Uterus (tissue), 2 donors: ENCODE data around the gene ISOC2.

Source experiments
- CTCF ChIP-seq, 4 experiments: fragments of 200-600 bp in 2 of 4; fragments of 450-650 bp in 2 of 4; sonication (generic) in 2 of 4; IDR thresholded peaks; one replicate each; pipeline ENCODE4 v1.5.1; 2016 to 2019; ENCODE audit warnings: antibody characterized with exemption in 4 of 4, mild to moderate bottlenecking in 2 of 4, moderate library complexity in 1 of 4
- POLR2A ChIP-seq, 2 donors: fragments of 450-650 bp; IDR thresholded peaks; one replicate each; pipeline ENCODE4 v1.6.1; 2016; ENCODE audit warnings: antibody characterized with exemption in 2 of 2, mild to moderate bottlenecking in 1 of 2, moderate library complexity in 1 of 2

- no peak for TF ChIP-seq POLR2A (IDR thresholded peaks at IDR 0.05)
- TF ChIP-seq CTCF (IDR thresholded peaks at IDR 0.05): no peak
Measured at GRCh38 chr19:55455576-55456235, 5.7 kb downstream of the ISOC2 start.
